Choroid plexus epithelial cell (primary cell): ENCODE data around the gene FGFRL1.

Experiments
- DNase-seq: peaks from one replicate; pipeline ENCODE4 v3.0.0-alpha.2; 2010; ENCODE audit warnings: low read depth
- H3K4me3 ChIP-seq: 2 replicates; pipeline ENCODE4 v1.5.1; 2011; ENCODE audit warnings: low read depth, mild to moderate bottlenecking, control low read depth, low read length, moderate library complexity
- CTCF ChIP-seq: conservative IDR thresholded peaks from 2 replicates; pipeline ENCODE4 v1.5.1; 2011; ENCODE audit warnings: low read depth, mild to moderate bottlenecking, control low read depth, inconsistent platforms, low read length, moderate library complexity

Gene FGFRL1

GRCh38 chr4:1028574-1029220 lies 17.3 kb downstream of the FGFRL1 start:
- no peak for TF ChIP-seq CTCF
- DNase-seq = no peak
- H3K4me3 ChIP-seq = no peak overlapping the region

- TF ChIP-seq CTCF = no peak
- DNase-seq = no peak
- H3K4me3 ChIP-seq = no peak overlapping the region
These were observed 18.1 kb downstream of the FGFRL1 start for GRCh38 chr4:1029529-1029928.

- no peak for DNase-seq
- no peak for TF ChIP-seq CTCF
- no peak overlapping the region for H3K4me3 ChIP-seq
These were observed 18.6 kb downstream of the FGFRL1 start for GRCh38 chr4:1030031-1030430.

GRCh38 chr4:1030559-1030958 lies 19.1 kb downstream of the FGFRL1 start:
- DNase-seq = no peak
- H3K4me3 ChIP-seq = no peak overlapping the region
- TF ChIP-seq CTCF = no peak

- no peak for DNase-seq
- TF ChIP-seq CTCF = no peak
- no peak overlapping the region for H3K4me3 ChIP-seq
These were observed 19.9 kb downstream of the FGFRL1 start for GRCh38 chr4:1031346-1031745.

GRCh38 chr4:1031956-1032795 lies 20.8 kb downstream of the FGFRL1 start:
- peak; percentile 2 for TF ChIP-seq CTCF
- no peak overlapping the region for H3K4me3 ChIP-seq
- DNase-seq = no peak
